ENCODE data around the gene EEIG1. TPM values are rescaled to one million over a fixed set of nuclear protein-coding genes. Genes with fewer than 3 reads are reported as not detected.

The EEIG1 gene
- total and polyA plus RNA-seq, 10 of the 15 experiments (the other 5 are each of a cell fraction or from before 2014, with no cell fraction given): 1.2 to 75.9 (median 9.0) TPM

- TF ChIP-seq CBFB (IDR thresholded peaks at IDR 0.05; ENCODE audit: low read depth) (no peak), SMAD5 (IDR thresholded peaks at IDR 0.05; ENCODE audit: low read depth) (no peak), TARDBP (IDR thresholded peaks at IDR 0.05; ENCODE audit: borderline replicate concordance) (no peak), SREBF2 (IDR thresholded peaks at IDR 0.05; ENCODE audit: low read length) (no peak), MTA2 (IDR thresholded peaks at IDR 0.05; ENCODE audit: low read depth) (no peak), IKZF2 (IDR thresholded peaks at IDR 0.05) (no peak), ZNF217 (IDR thresholded peaks at IDR 0.05) (peak; percentile 77; the same call in 1 of the 2 replicates), NFYB (IDR thresholded peaks at IDR 0.05; ENCODE audit: insufficient read depth, low read depth, low read length) (peak; percentile 84; the same call in 1 of the 2 replicates), HDAC2 (IDR thresholded peaks at IDR 0.05) (no peak), YY1 (IDR thresholded peaks at IDR 0.05; ENCODE audit: low read depth, low read length) (no peak), IRF5 (IDR thresholded peaks at IDR 0.05; ENCODE audit: borderline replicate concordance) (no peak), MXI1 (IDR thresholded peaks at IDR 0.05; ENCODE audit: low read depth, low read length) (no peak), PML (IDR thresholded peaks at IDR 0.05; ENCODE audit: low read length) (no peak), RAD21 (IDR thresholded peaks at IDR 0.05; ENCODE audit: insufficient read depth, low read depth, low read length) (no peak), WRNIP1 (IDR thresholded peaks at IDR 0.05; ENCODE audit: borderline replicate concordance, low read depth, low read length) (no peak), BACH1 (IDR thresholded peaks at IDR 0.05; ENCODE audit: borderline replicate concordance) (peak; percentile 43; the same call in 1 of the 2 replicates), E2F8 (IDR thresholded peaks at IDR 0.05; ENCODE audit: low read depth, partially characterized antibody) (no peak), SMARCA5 (IDR thresholded peaks at IDR 0.05) (peak; percentile 67; the same call in 1 of the 2 replicates), POLR2A (IDR thresholded peaks at IDR 0.05; ENCODE audit: low read depth, low read length) (peak; percentile 91), TCF12 (IDR thresholded peaks at IDR 0.05; ENCODE audit: low read depth, low read length) (peak; percentile 36; the same call in 1 of the 2 replicates), MEF2B (IDR thresholded peaks at IDR 0.05; ENCODE audit: partially characterized antibody, poor library complexity, severe bottlenecking) (no peak), REST (IDR thresholded peaks at IDR 0.05; ENCODE audit: low read depth, low read length) (no peak)
Observed at GRCh38 chr9:127980706-127981558, at the start of gene EEIG1 (continued).
